Kidney epithelial cell (primary cell): Measurements from ENCODE around the gene SLC19A2. TPM values are rescaled to one million over a fixed set of nuclear protein-coding genes. Genes with fewer than 3 reads are reported as not detected.
A peak's percentile ranks its signal among the peaks of the same experiment; 100 is the strongest.
"Not testable (repeated sequence)": the region's sequence is repeated elsewhere in the genome, so short reads cannot be mapped to it uniquely, and the experiment has no call there.

ENCODE experiments used
- DNase-seq: peaks from one replicate; pipeline ENCODE4 v3.0.0-alpha.2; 2010; ENCODE audit warnings: low read depth
- H3K27me3 ChIP-seq: 2 replicates; pipeline ENCODE4 v1.6.0; 2011; ENCODE audit warnings: low read length; ENCODE audit not compliant: control insufficient read depth, insufficient read depth
- H3K36me3 ChIP-seq: 2 replicates; pipeline ENCODE4 v1.5.1; 2011; ENCODE audit warnings: low read length; ENCODE audit not compliant: control insufficient read depth, insufficient read depth
- H3K4me3 ChIP-seq: 2 replicates; pipeline ENCODE4 v1.5.1; 2011; ENCODE audit warnings: low read depth, mild to moderate bottlenecking, control low read depth, low read length
- total RNA-seq: library from RNA; depleted of rRNA; stranded (reverse); fragments of >200 nt; gene quantifications from 2 replicates; pipeline ENCODE4 v1.2.3, GENCODE V29; 2015
- TF ChIP-seq, protein P1 (sequence below): IDR thresholded peaks from 2 replicates; pipeline ENCODE4 v1.5.1; 2011; ENCODE audit warnings: mild to moderate bottlenecking, moderate library complexity, low read length, control low read depth, inconsistent platforms; ENCODE audit not compliant: insufficient read depth, poor library complexity, severe bottlenecking

The SLC19A2 gene, protein sequence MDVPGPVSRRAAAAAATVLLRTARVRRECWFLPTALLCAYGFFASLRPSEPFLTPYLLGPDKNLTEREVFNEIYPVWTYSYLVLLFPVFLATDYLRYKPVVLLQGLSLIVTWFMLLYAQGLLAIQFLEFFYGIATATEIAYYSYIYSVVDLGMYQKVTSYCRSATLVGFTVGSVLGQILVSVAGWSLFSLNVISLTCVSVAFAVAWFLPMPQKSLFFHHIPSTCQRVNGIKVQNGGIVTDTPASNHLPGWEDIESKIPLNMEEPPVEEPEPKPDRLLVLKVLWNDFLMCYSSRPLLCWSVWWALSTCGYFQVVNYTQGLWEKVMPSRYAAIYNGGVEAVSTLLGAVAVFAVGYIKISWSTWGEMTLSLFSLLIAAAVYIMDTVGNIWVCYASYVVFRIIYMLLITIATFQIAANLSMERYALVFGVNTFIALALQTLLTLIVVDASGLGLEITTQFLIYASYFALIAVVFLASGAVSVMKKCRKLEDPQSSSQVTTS
- 23.9 and 26.8 TPM in 2 replicates for total RNA-seq

DNA sequence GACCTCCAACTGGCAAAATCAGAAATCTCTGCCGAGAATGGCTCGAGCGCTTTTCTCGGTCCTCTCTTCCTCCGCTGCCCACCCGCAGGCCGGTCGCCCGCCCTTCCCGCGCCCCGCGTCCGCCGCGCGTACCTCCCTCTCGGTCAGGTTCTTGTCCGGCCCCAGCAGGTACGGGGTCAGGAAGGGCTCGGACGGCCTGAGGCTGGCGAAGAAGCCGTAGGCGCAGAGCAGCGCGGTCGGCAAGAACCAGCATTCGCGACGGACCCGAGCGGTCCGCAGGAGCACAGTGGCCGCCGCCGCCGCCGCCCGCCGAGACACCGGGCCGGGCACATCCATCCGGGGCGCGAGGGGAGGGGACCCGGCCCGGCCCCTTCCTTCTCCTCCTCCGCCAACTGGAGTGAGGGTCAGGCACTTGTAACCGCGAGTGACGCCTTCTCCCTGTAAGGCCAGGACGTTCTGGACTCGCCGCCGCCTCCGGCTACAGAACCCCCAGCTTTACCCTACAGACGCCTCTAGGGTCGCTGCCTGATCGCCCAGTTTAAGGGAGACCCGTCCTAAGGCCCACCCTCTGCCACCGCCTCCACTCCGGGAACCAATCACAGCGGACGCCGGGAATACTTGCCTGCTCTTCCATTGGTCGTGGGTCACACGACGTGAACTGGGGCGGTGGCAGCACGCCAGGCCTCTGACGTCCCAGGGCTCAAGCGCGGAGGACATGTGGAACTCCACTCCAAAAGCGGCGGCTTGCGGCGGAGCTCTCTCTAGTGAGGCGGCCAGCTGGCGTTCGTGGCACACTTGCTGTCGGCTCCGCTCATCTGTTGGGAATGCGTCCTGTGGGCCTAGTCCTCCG, at the start of gene SLC19A2:
Gene SLC19A2 (minus strand): TSS at position 514 of the 850 bp plus-strand sequence. CDS start 178 bp downstream, at position 336.
- H3K27me3 ChIP-seq: no peaks in the 10 kb centered on the region
- TF ChIP-seq, protein P1, sequence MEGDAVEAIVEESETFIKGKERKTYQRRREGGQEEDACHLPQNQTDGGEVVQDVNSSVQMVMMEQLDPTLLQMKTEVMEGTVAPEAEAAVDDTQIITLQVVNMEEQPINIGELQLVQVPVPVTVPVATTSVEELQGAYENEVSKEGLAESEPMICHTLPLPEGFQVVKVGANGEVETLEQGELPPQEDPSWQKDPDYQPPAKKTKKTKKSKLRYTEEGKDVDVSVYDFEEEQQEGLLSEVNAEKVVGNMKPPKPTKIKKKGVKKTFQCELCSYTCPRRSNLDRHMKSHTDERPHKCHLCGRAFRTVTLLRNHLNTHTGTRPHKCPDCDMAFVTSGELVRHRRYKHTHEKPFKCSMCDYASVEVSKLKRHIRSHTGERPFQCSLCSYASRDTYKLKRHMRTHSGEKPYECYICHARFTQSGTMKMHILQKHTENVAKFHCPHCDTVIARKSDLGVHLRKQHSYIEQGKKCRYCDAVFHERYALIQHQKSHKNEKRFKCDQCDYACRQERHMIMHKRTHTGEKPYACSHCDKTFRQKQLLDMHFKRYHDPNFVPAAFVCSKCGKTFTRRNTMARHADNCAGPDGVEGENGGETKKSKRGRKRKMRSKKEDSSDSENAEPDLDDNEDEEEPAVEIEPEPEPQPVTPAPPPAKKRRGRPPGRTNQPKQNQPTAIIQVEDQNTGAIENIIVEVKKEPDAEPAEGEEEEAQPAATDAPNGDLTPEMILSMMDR: peak; percentile 22
- DNase-seq: peak; percentile 94

DNA sequence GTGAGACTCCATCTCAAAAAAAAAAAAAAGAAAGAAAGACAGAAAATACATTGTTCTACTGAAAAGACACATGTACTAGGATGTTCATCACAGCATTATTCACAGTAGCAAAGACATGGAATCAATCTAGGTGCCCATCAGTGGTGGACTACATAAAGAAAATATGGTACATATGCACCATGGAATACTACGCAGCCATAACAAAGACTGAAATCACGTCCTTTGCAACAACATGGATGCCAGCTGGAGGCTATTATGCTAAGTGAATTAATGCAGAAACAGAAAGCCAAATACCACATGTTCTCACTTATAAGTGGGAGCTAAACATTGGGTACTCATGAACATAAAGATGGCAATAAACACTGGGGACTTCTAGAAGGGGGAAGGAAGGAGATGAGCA, 48.9 kb upstream of the SLC19A2 start:
- no peak overlapping the region for H3K4me3 ChIP-seq
- DNase-seq: no peak
- no peaks in the 10 kb centered on the region for H3K27me3 ChIP-seq
- no peaks in the 10 kb centered on the region for H3K36me3 ChIP-seq
- TF ChIP-seq, protein P1: no peak

More for the DNA sequence above, at the start of gene SLC19A2:
- Histone ChIP-seq H3K36me3 (no peaks in the 10 kb centered on the region), H3K4me3 (peak within 1 kb of the TSS; percentile 65)

DNA sequence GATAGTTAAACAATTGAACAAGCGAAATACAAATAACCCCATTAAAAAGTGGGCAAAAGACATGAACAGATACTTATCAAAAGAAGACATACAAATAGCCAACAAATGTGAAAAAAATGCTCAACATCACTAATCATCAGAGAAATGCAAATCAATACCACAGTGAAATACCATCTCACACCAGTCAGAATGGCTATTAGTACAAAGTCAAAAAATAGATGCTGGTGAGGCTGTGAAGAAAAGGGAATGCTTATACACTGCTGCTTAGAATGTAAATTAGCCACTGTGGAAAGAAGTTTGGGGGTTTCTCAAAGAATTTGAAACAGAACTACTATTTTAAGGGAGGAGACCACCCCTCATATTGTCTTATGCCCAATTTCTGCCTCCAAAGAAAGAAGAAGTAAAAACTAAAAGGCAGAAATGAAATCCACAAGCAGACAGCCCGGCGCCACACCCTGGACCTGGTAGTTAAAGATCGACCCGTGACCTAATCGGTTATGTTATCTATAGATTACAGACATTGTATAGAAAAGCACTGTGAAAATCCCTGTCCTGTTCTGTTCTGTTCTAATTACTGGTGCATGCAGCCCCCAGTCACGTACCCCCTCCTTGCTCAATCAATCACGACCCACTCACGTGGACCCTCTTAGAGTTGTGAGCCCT, 47.9 kb upstream of the SLC19A2 start:
- not testable (repeated sequence) for DNase-seq, H3K36me3 ChIP-seq, H3K27me3 ChIP-seq, H3K4me3 ChIP-seq

DNA sequence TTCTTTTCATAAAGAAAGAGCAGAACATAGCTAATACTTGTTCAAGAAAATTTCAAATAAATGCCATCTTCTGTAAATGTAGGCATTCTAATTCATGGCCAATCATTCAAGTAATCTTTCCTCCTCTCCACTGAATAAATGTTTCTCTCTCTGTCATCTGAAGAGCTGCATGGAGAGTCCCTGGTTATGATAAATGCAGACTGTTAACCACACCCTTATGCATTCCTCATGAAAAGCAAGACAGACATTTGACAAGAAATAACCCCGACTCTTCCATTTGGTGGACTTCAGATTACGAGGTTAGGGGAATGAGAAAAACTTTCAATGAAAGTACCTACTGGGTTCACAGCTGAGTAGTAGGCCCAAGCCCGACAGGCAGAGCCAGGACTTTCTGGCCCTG, 44.7 kb upstream of the SLC19A2 start:
- Histone ChIP-seq H3K36me3 (no peaks in the 10 kb centered on the region), H3K27me3 (no peaks in the 10 kb centered on the region), H3K4me3 (no peak overlapping the region)
- no peak for DNase-seq
- TF ChIP-seq, protein P1: no peak

DNA sequence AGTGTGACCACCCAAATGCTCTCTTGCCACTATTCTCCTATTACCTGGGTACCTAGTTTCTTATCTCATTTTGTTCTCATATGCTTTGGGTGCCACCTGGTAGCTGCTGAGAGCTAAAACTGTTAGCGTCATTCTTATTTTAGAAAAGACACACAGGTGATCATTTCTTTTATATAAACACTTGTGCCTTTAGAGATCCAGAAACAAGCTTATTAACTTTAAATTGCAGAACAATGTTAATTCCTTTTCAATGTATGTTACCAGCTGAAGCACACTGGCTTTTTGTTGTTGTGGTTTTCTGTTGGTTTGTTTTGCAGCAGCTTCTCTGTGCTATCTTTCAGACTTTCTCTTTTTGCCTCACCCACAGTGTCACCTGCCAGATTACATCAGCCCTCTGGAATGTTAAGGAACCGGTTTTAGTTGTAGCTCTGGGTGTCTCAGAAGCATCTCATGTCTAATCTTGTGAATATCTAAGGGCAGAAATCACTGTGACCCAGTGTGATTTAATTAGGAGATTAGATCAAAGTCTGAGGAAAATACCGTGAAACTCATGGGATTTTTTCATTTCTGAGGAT, 43.4 kb upstream of the SLC19A2 start:
- no peak overlapping the region for H3K4me3 ChIP-seq
- no peaks in the 10 kb centered on the region for H3K36me3 ChIP-seq
- peak; percentile 58 for DNase-seq
- TF ChIP-seq, protein P1: no peak
- no peaks in the 10 kb centered on the region for H3K27me3 ChIP-seq
